Renal cortical epithelial cell (primary cell): ENCODE measurements around the gene FZD4. TPM values are rescaled to one million over a fixed set of nuclear protein-coding genes. Genes with fewer than 3 reads are reported as not detected.
A peak's percentile ranks its signal among the peaks of the same experiment; 100 is the strongest.

ENCODE experiments used
- DNase-seq: peaks from one replicate; pipeline ENCODE4 v3.0.0-alpha.2; 2011; ENCODE audit warnings: low read depth
- total RNA-seq: library from RNA; depleted of rRNA; stranded (reverse); fragments of >200 nt; gene quantifications from 2 replicates; pipeline ENCODE4 v1.2.3, GENCODE V29; 2014

Gene FZD4
- total RNA-seq, 1 donor from 2014 or later = 6.8 TPM

DNA sequence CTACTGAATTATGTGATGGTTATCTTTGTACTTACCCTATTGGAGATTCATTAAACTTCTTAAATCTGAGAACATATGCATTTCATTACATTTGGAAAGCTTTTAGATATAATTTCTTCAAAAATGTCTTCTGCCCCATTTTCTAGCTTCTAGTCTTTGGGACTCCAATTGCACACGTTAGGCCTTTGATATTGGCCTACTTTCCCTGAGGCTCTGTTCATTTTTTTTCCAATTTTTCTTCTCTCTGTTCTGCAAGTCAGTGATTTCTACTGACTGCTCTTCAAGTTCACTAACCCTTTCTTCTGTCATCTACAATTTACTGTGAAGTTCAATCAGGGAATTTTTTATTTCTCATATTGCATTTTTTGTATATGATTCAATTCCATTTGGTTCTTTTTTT is 43.0 kb downstream of the FZD4 start:
- no peak for DNase-seq

DNA sequence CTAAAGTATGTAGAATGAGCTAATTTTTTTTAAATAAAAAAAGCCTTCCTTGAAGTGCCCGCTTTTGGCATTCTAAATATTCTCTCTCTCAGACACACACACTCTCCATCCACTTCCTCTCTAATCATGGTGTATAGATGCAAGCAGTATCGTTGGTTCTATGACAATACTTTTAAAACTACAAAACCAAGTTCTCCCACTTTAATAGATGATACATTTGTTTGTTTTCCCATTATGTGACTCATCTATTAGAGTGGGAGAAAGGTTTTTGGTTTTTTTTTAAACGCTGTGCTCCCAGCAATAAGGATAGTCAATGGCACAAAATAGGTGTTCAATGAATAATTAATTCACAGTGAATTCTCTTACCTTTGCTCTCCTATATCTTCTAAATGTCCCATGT is 44.6 kb downstream of the FZD4 start:
- peak; percentile 53 for DNase-seq

DNA sequence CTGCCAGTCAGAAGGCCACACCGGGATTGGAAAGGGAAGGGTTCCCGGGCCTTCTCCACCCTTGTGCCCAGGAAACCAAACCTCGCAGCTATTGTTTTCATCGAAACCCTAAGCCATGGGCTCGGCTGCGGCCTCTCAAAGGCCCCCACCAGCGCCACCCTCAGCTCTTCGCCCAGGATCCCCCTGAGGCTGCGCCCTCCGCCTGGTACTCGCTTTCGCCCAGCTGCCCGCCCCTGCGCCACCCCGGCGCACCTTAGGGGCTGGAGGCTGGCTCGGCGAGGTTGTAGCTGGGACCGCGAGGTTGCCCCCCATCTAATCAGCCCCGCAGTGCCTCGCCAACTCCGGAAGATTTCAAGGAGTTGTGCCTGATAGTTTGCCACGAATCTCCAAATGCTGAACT is 49.0 kb downstream of the FZD4 start:
- DNase-seq = no peak

DNA sequence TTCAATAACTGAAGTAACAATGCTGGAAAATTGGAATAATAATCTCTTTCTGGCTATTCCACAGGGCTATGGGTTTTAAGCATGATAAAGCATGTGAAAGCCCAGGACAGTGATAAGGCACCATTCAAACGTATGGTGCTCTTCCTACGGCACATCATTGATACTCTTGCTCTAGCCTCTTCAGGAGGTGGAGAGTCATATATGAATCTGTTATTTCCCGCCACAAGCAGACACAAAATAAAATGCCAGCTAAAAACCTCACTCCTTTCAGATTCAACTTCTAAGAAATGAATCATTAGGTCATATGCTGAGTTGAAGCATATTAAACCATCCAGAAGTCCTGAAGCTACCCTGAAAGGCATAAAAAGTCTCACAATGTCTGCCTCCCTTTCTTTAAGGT is 49.9 kb downstream of the FZD4 start:
- DNase-seq = no peak

DNA sequence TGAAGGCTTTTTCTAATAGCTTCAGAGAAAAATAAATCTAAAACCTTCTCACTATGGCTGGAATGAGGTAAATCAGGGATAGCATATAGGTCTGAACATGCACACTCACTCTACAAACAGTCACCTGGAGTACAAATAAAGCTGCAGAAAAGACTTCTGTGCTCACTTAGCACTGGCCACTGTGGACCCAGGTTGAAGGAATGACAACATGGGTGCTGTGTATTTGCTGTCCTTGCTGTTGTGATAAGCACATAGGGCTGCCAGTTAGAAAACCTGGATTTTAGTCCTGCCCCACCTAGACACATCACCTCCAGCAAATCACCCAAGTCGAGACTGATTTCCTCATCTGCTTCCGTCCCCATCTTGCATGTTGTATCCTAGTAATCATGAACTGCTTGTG is 51.2 kb downstream of the FZD4 start:
- DNase-seq = no peak

DNA sequence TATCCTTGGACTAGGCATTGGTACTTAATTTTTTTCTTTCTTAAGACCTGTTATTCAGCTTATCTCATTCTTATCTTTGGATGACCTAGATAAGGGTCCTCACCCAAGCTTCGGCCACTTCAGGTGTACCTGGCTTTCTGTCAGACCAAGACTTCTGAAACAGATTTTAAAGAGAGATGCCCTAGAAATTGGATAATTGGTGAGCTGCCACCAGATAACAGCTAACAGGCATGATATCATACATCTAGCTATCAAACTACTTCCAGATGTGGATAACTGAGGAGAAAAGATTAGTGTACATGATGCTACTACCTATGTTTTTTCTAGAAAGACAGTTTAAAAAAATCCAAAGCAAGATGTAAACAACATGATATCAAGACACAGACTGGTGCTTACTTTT is 52.9 kb downstream of the FZD4 start:
- DNase-seq = no peak

DNA sequence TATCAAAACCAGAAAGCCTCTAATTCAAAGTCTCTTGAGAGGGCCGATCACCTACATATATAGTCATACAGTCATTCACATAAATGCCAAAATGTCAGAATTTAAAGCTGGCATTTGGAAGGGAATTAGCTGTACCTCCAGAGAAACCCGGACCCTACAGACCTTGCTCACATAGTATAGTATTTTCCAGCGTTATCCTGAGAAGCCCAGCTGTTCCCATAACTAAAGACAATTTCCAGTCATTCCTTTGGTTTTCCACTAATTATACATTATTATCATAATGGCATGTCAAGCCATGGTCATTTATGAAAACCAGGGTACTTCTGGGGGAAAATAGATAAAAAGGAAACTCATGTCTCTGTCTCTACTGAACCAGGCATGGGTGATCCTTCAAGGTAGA is 53.6 kb downstream of the FZD4 start:
- DNase-seq = no peak

DNA sequence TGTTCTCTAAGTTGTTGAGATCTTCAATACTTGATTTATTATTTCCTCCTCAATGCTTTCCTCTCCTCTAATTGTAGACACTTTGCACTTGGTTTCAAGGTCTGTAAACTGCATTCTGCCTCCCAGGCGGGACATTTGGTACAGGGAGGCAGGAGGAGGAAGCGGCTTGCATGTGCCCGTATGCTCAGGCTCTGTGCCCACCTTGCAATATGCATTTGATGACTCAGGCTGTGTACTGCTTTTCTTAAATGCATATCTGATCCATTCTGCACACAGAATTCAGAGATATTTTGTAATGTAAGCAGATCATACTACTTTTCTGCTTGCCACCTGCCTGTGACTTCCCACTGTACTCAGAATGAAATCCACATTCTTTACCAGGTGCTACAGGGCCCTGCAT is 55.0 kb downstream of the FZD4 start:
- no peak for DNase-seq

DNA sequence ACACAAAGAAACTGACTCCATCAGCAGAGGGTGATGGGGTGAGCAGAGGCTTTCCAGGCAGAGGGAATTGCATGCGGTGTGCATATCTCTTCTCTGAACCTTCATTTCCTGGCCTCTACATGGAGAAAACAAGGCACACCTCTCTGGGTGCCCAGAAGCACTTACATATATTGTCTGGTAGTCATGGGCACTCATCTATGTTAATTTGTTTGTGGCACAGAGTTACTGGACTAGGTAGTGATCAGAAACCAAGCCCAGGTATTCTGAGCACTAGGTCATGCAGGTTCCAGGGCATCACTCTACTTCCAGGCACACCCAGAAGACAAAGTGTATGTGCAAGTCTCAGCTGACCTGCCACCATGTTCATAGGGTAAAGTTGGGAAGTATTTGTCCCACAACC is 56.5 kb downstream of the FZD4 start:
- no peak for DNase-seq

DNA sequence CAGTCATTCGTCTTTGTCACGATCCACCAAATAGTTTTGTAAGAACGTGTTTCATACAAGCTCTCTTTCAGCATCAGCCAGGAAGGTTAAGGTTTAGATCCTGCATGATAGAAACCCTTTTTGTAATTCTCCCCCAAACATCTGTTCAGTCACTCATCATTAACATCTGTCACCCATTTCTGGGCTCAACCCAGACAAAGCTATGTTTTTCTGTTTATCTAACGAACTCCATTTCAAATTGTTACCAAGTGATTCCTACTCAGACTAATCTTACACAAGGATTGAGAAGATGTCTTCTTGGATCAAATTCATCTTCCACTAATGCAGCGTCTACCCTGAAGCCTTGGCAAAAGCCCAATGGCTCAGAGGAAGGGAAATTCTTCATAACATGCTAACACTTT is 58.8 kb downstream of the FZD4 start:
- no peak for DNase-seq

Other genes with a start within 250 kb of the FZD4 start
- 197 and 327 TPM in 2 replicates for gene PRSS23, start 154.9 kb downstream of the FZD4 start, total RNA-seq
- gene TMEM135, start 82.5 kb upstream of the FZD4 start, total RNA-seq = 21.0 and 22.1 TPM in 2 replicates